GM12864 (cell line): Measurements from ENCODE around the gene TGIF2.
"Not testable (repeated sequence)": the region's sequence is repeated elsewhere in the genome, so short reads cannot be mapped to it uniquely, and the experiment has no call there.

Experiments used
- DNase-seq: peaks from one replicate; pipeline ENCODE4 v3.0.0-alpha.2; 2011; ENCODE audit warnings: low read depth
- H3K4me3 ChIP-seq: 2 replicates; pipeline ENCODE4 v1.5.1; 2011; ENCODE audit warnings: mild to moderate bottlenecking, low read depth, low read length, control low read depth
- TF ChIP-seq, protein P1 (sequence below): IDR thresholded peaks from 2 replicates; pipeline ENCODE4 v1.5.1; 2011; ENCODE audit warnings: low read depth, mild to moderate bottlenecking, moderate library complexity, low read length, control low read depth, inconsistent platforms; ENCODE audit errors: missing control alignments

TGIF2 gene

DNA sequence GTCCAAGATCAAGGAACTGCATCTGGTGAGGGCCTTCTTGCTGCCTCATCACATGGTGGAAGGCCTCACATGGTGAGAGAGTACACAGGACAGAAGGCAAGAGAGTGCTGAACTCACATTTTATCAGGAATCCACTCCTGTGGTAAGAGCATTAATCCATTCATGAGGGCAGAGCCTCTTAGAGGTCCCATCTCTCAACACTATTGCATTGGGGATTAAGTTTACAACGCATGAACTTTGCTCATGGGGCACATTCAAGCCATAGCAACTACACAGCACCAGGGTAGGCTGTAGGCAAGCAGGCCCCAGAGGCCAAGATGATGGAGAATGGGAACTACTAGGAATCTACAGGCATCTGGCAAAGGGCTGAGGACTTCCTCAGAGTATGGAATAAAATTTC lies 10.0 kb upstream of the TGIF2 start:
- no peak overlapping the region for H3K4me3 ChIP-seq
- TF ChIP-seq, protein P1, sequence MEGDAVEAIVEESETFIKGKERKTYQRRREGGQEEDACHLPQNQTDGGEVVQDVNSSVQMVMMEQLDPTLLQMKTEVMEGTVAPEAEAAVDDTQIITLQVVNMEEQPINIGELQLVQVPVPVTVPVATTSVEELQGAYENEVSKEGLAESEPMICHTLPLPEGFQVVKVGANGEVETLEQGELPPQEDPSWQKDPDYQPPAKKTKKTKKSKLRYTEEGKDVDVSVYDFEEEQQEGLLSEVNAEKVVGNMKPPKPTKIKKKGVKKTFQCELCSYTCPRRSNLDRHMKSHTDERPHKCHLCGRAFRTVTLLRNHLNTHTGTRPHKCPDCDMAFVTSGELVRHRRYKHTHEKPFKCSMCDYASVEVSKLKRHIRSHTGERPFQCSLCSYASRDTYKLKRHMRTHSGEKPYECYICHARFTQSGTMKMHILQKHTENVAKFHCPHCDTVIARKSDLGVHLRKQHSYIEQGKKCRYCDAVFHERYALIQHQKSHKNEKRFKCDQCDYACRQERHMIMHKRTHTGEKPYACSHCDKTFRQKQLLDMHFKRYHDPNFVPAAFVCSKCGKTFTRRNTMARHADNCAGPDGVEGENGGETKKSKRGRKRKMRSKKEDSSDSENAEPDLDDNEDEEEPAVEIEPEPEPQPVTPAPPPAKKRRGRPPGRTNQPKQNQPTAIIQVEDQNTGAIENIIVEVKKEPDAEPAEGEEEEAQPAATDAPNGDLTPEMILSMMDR, result no peak
- no peak for DNase-seq

DNA sequence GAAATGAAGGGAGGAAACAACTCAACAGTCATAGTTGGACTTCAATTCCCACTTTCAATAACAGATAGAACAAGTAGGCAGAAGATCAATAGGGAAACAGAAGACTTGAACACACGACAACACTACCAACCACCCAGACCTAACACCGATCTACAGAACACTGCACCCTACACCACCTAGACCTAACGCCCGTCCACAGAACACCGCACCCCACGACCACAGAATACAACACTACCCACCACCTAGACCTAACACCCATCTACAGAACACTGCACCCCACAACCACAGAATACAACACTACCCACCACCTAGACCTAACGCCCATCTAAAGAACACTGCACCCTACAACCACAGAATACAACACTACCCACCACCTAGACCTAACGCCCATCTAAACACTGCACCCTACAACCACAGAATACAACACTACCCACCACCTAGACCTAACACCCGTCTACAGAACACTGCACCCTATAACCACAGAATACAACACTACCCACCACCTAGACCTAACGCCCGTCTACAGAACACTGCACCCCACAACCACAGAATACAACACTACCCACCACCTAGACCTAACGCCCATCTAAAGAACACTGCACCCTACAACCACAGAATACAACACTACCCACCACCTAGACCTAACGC lies 9.2 kb upstream of the TGIF2 start:
- not testable (repeated sequence) for DNase-seq, H3K4me3 ChIP-seq

DNA sequence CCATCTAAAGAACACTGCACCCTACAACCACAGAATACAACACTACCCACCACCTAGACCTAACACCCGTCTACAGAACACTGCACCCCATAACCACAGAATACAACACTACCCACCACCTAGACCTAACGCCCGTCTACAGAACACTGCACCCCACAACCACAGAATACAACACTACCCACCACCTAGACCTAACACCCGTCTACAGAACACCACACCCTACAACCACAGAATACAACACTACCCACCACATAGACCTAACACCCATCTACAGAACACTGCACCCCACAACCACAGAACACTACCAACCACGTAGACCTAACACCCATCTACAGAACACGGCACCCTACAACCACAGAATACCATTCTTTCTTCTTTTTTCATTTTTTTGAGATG lies 8.7 kb upstream of the TGIF2 start:
- not testable (repeated sequence) for H3K4me3 ChIP-seq, DNase-seq

DNA sequence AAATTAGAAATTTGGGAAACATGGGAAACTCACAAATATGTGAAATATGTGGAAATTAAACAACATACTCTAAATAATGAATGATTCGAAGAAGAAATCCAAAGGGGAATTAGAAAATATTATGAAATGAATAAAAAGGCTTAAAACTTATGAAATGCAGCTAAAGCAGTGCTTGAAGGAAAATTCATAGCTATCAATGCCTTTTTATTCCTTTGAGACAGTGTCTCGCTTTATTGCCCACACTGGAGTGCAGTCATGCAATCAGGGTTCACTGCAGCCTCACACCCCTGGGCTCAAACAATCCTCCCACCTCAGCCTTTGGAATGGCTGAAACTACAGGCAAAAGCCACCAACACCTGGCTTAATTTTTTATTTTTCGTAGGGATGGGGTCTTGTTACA lies 7.9 kb upstream of the TGIF2 start:
- TF ChIP-seq, protein P1, result no peak
- no peak overlapping the region for H3K4me3 ChIP-seq
- no peak for DNase-seq

DNA sequence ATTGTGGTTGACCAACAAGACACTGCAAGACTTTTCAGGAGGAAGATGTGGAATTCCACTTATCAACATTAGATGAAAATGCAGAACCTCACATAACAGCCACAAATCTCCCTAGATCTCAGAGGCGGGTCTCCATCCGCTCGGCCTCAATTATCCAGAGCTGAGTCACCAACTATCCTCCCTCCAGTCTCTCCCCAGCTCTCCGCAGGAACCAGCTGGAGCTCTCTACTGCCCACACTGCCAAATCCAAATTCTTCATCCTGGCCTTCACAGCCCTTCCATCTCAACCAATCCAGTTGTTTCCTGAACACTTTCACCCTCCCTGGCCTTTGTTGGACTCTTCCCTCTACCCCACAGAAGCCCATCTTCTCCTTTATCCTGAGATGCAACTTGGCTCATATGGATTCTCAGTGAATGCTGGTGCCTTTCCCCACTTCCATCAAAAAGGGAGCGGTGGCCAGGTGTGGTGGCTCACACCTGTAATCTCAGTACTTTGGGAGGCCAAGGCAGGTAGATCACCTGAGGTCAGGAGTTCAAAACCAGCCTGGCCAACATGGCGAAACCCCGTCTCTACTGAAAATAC lies 3.5 kb upstream of the TGIF2 start:
- DNase-seq, result no peak
- TF ChIP-seq, protein P1, result no peak
- no peak overlapping the region for H3K4me3 ChIP-seq

DNA sequence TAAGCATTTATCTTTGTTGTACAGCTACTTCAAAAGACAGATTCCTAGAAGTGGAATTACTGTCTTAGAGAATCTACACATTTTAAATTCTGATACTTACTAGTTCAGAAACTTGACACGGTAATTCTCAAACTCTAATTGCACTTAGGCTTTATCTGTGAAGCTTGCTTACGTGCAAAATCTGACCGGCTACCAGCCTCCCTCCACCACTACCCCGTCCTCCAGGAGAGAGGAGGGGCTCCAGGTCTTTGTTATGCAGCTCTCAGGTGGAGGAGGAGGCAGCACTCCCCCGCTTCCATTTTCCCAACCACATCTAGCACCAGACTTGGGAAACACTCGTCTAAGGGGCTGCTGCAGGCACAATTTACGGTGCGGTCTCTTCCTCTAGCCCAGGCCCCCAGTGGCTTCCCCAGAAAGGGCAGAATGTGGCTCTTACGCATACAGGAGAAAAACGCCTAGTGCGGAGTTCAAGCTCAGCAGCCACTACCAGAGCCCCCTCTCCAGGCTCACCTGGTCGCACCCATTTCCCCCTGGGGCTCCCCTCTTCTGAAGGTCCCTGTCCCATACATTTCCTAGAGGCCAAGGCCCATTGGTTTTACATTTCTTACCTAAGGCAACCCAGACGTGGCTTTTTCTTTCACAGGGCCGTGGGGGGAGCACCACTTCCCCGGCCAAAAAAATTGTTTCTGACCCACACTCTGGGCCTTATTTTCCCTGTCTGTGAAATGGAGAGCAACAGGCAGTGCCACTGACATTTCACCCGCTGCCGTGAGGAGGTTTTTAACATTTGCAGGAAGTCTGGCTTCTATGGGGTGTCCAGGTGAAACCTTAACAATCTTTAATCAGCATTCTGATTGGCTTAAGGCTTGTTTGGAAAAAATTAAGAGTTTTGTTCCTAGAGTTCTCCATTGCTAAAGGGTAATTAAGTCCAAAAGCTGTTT lies 1.6 kb upstream of the TGIF2 start:
- DNase-seq, result no peak
- peak overlapping the region; percentile 52; the same call in 1 of the 2 replicates for H3K4me3 ChIP-seq
- TF ChIP-seq, protein P1, result no peak

DNA sequence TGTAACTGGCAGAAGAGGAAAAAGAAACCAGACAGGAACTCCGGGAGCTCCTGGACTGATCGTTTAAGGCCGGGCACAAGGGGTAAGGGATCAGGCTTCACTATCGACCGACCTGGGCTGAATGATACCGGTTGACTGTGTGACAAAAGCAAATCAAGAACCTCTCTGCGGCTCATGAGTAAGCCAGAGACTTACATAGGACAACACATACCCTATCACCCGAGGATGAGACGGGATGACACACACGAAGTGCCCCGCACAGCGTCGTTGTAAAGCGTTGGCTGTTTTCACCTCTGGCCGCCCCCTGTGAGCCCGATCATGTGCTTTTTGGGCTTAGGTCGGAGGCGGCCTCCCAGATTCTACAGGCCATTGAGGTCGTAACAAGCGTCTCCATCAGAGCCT lies 695 bp upstream of the TGIF2 start:
- DNase-seq, result no peak
- TF ChIP-seq, protein P1, result no peak
- H3K4me3 ChIP-seq, result peak overlapping the region; percentile 52
